ENCODE measurements around the gene HINT1. TPM values are rescaled to one million over a fixed set of nuclear protein-coding genes. Genes with fewer than 3 reads are reported as not detected.
"Not testable (repeated sequence)": the region's sequence is repeated elsewhere in the genome, so short reads cannot be mapped to it uniquely, and the experiment has no call there.

The HINT1 gene
- total RNA-seq, 2 donors from 2014 or later, result 116 to 164 TPM

DNA sequence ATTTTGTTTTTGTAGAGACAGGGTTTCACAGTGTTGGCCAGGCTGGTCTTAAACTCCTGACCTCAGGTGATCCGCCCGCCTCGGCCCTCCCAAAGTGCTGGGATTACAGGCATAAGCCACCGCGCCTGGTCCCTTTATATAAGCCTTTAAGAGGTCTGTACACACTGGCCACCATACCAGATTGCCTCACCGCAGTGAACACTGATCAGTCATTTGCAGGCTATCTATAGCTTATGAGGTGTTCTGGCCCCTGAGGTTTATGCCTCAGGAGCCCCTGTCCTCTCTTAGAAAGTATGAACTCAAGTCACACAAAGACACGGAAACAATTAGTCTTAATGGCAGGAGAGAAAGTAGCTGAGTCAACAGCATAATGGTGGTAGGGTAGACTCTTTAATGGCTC, 14.6 kb downstream of the HINT1 start:
- no peaks in the 10 kb centered on the region for H3K9me3 ChIP-seq
- H3K36me3 ChIP-seq, result no peaks in the 10 kb centered on the region
- H3K4me3 ChIP-seq, result no peak overlapping the region
- H3K4me1 ChIP-seq, result no peaks in the 10 kb centered on the region
- no peaks in the 10 kb centered on the region for H3K27me3 ChIP-seq
- no peak overlapping the region for H3K27ac ChIP-seq
- no peak for DNase-seq (ENCODE audit: low spot score)
- TF ChIP-seq, protein P1, sequence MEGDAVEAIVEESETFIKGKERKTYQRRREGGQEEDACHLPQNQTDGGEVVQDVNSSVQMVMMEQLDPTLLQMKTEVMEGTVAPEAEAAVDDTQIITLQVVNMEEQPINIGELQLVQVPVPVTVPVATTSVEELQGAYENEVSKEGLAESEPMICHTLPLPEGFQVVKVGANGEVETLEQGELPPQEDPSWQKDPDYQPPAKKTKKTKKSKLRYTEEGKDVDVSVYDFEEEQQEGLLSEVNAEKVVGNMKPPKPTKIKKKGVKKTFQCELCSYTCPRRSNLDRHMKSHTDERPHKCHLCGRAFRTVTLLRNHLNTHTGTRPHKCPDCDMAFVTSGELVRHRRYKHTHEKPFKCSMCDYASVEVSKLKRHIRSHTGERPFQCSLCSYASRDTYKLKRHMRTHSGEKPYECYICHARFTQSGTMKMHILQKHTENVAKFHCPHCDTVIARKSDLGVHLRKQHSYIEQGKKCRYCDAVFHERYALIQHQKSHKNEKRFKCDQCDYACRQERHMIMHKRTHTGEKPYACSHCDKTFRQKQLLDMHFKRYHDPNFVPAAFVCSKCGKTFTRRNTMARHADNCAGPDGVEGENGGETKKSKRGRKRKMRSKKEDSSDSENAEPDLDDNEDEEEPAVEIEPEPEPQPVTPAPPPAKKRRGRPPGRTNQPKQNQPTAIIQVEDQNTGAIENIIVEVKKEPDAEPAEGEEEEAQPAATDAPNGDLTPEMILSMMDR (IDR thresholded peaks at IDR 0.05), result no peak

DNA sequence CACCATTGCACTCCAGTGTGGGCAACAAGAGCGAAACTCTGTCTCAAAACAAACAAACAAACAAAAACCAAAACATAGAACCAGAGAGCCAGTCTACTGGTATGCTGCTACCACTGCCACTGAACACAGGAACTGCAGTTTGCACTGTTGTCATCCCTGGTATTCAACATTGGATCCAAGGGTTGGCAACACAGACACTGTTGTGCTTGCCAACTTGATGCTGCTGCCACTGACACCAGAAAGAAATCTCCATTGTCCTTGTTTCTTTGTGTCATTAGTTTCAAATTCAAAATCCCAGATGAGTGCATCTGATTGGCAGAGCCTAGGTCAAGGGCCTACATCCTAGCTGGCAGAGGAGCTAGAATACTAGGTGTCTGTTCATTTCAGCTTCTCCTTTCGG, 16.2 kb downstream of the HINT1 start:
- no peaks in the 10 kb centered on the region for H3K27me3 ChIP-seq
- H3K9me3 ChIP-seq, result no peaks in the 10 kb centered on the region
- DNase-seq (ENCODE audit: low spot score), result no peak
- H3K27ac ChIP-seq, result no peak overlapping the region
- no peaks in the 10 kb centered on the region for H3K36me3 ChIP-seq
- H3K4me1 ChIP-seq, result no peaks in the 10 kb centered on the region
- TF ChIP-seq, protein P1 (IDR thresholded peaks at IDR 0.05), result no peak
- no peak overlapping the region for H3K4me3 ChIP-seq

DNA sequence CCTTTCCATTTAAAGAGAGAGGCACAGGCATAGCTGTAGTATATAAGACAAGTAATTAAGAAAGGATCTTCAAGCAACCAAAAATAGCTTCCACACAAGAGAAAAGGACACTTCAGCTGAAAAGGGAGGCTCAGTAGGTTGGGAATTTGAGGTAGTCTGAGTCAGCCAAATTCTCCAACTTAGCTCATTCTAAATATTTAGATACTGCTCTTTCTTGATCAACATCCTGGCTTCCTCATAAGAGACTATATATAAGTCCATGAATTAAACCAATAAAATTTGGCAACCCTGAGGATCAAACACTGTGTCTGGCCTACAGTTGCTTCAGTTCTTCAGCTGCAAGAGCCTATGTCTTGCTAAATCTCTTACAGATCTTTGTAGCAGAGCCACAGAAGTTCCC, 17.8 kb downstream of the HINT1 start:
- TF ChIP-seq, protein P1 (IDR thresholded peaks at IDR 0.05), result no peak
- no peaks in the 10 kb centered on the region for H3K4me1 ChIP-seq
- no peaks in the 10 kb centered on the region for H3K27me3 ChIP-seq
- H3K36me3 ChIP-seq, result no peaks in the 10 kb centered on the region
- no peak for DNase-seq (ENCODE audit: low spot score)
- H3K9me3 ChIP-seq, result no peaks in the 10 kb centered on the region
- H3K4me3 ChIP-seq, result no peak overlapping the region
- H3K27ac ChIP-seq, result no peak overlapping the region

DNA sequence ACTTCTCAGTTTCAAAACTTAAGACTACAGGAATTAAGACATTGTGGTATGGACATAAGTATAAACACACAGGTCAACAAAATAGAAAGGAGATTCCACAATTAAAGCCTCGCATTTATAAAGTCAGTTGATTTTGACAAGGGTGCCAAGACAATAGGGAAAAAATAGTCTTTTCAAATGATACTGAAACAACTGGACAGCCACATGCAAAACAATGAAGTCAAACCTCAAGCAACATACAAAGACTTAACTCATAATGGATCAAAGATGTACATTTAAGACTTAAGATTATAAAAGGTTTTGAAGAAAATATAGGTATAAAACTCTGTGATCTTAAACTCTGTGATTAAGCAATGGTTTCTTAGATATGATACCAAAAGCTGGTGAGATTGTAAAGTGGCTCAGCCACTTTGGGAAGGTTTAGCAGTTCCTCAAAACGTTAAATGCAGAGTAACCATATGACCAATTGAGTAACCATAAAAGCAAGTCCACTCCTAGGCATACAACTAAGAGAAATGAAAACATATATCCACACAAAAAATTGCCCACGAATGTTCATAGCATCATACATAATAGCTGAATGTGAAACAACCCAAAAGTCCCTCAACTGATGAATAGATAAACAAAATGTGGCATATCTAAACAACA, 22.0 kb downstream of the HINT1 start:
- H3K4me3 ChIP-seq, result no peak overlapping the region
- H3K36me3 ChIP-seq, result no peaks in the 10 kb centered on the region
- H3K27me3 ChIP-seq, result no peaks in the 10 kb centered on the region
- H3K4me1 ChIP-seq, result no peaks in the 10 kb centered on the region
- DNase-seq (ENCODE audit: low spot score), result no peak
- TF ChIP-seq, protein P1 (IDR thresholded peaks at IDR 0.05), result no peak
- no peak overlapping the region for H3K27ac ChIP-seq
- H3K9me3 ChIP-seq, result no peaks in the 10 kb centered on the region

DNA sequence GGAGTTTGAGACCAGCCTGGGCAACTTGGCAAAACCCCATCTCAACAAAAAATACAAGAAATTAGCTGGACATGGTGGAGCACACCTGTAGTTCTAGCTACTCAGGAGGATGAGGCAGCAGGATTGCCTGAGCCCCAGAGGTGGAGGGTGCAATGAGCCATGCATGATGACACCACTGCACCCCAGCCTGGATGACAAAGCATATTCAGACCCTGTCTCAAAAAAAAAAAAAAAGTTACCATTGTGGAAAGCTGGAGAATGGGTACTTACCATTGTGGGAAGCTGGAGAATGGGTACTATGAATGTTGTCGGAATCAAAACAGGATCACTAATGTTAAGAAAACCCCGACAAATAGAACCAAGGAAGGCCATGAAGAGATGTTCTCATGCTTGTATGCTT, 25.7 kb downstream of the HINT1 start:
- Histone ChIP-seq H3K4me3 (no peak overlapping the region), H3K4me1 (no peaks in the 10 kb centered on the region), H3K27ac (no peak overlapping the region), H3K9me3 (no peaks in the 10 kb centered on the region), H3K27me3 (no peaks in the 10 kb centered on the region), H3K36me3 (no peaks in the 10 kb centered on the region)
- no peak for DNase-seq (ENCODE audit: low spot score)
- TF ChIP-seq, protein P1 (IDR thresholded peaks at IDR 0.05), result no peak

DNA sequence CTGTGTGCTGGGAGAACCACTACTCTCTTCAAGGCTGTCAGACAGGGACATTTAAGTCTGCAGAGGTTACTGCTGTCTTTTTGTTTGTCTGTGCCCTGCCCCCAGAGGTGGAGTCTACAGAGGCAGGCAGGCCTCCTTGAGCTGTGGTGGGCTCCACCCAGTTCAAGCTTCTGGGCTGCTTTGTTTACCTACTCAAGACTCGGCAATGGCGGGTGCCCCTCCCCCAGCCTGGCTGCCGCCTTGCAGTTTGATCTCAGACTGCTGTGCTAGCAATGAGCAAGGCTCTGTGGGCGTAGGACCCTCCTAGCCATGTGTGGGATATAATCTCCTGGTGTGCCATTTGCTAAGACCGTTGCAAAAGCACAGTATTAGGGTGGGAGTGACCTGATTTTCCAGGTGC, 26.6 kb downstream of the HINT1 start:
- not testable (repeated sequence) for H3K4me3 ChIP-seq; H3K27ac ChIP-seq; H3K9me3 ChIP-seq; H3K36me3 ChIP-seq; H3K4me1 ChIP-seq; DNase-seq (ENCODE audit: low spot score); H3K27me3 ChIP-seq

DNA sequence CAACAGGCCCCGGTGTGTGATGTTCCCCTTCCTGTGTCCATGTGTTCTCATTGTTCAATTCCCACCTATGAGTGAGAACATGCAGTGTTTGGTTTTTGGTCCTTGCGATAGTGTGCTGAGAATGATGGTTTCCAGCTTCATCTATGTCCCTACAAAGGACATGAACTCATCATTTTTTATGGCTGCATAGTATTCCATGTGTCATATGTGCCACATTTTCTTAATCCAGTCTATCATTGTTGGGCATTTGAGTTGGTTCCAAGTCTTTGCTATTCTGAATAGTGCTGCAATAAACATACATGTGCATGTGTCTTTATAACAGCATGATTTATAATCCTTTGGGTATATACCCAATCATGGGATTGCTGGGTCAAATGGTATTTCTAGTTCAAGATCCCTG, 32.0 kb downstream of the HINT1 start:
- DNase-seq (ENCODE audit: low spot score); H3K4me3 ChIP-seq; H3K27me3 ChIP-seq; H3K27ac ChIP-seq; H3K4me1 ChIP-seq; H3K9me3 ChIP-seq; H3K36me3 ChIP-seq: not testable (repeated sequence)
